22Rv1 (cell line): ENCODE measurements around the gene HDHD5.

Source experiments
- ZFX ChIP-seq: fragments of 450-650 bp; IDR thresholded peaks from 2 replicates; pipeline ENCODE4 v1.6.1; 2017; ENCODE audit warnings: antibody characterized with exemption, borderline replicate concordance
- TF ChIP-seq, protein P1 (sequence below): fragments of 450-650 bp; IDR thresholded peaks from 2 replicates; pipeline ENCODE4 v1.5.1; 2017; ENCODE audit warnings: mild to moderate bottlenecking

DNA sequence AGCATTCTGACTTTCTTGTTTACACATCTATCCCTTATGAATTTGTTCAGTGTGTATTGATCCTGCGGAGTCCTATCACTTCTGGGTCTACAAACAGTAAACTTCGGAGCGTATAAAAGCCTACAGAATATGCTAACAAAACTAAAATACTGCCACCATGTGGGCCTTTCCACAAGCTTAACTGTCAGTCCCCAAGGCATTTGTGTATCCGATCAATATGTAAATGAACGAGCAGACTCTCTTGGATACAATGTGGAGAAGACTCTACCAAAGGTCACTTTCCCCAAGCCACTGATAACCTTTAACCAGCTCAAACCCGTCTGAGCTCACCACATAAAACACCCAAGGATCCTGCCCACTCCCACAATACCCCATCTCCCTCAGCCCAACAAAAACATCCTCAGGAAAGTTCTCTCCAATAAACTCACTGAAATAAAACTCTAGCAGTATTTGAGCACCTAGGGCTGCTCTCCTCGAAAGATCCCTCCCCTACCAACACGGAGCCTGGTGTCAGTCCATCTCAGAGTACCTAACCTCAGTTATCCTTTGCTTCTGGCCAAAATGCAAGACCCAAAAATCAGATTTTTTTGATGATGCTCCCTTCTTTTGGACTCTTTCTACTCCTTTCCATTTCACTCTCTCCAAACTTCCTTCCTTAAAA, 42.3 kb upstream of the HDHD5 start:
- TF ChIP-seq, protein P1, sequence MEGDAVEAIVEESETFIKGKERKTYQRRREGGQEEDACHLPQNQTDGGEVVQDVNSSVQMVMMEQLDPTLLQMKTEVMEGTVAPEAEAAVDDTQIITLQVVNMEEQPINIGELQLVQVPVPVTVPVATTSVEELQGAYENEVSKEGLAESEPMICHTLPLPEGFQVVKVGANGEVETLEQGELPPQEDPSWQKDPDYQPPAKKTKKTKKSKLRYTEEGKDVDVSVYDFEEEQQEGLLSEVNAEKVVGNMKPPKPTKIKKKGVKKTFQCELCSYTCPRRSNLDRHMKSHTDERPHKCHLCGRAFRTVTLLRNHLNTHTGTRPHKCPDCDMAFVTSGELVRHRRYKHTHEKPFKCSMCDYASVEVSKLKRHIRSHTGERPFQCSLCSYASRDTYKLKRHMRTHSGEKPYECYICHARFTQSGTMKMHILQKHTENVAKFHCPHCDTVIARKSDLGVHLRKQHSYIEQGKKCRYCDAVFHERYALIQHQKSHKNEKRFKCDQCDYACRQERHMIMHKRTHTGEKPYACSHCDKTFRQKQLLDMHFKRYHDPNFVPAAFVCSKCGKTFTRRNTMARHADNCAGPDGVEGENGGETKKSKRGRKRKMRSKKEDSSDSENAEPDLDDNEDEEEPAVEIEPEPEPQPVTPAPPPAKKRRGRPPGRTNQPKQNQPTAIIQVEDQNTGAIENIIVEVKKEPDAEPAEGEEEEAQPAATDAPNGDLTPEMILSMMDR, result peak; percentile 18; the same call in 1 of the 2 replicates
- no peak for TF ChIP-seq ZFX
